HCT116 (cell line): ENCODE results near the gene THAP9.

Experiments
- CTCF ChIP-seq, 3 experiments: fragments of 200-600 bp in 1 of 3; sonication (generic) in 1 of 3; IDR thresholded peaks in 2 of 3; conservative IDR thresholded peaks in 1 of 3; 2 replicates each; pipeline ENCODE4 v1.5.1; 2012 to 2017; ENCODE audit warnings: low read depth in 2 of 3, low read length in 2 of 3, antibody characterized with exemption in 1 of 3, borderline replicate concordance in 1 of 3, control low read depth in 1 of 3, mild to moderate bottlenecking in 1 of 3, mixed read lengths in 1 of 3, mixed run types in 1 of 3, moderate library complexity in 1 of 3; ENCODE audit not compliant: insufficient read depth in 1 of 3
- EZH2 ChIP-seq: fragments of 200-600 bp; sonication (generic); IDR thresholded peaks from 2 replicates; pipeline ENCODE4 v1.6.1; 2017; ENCODE audit warnings: antibody characterized with exemption, mixed run types
- JUND ChIP-seq: IDR thresholded peaks from 2 replicates; pipeline ENCODE4 v1.6.1; 2012
- REST ChIP-seq: IDR thresholded peaks from 2 replicates; pipeline ENCODE4 v1.6.1; 2012; ENCODE audit warnings: low read depth
- SP1 ChIP-seq: IDR thresholded peaks from 2 replicates; pipeline ENCODE4 v1.6.1; 2012; ENCODE audit warnings: low read depth
- ZBTB33 ChIP-seq: IDR thresholded peaks from 2 replicates; pipeline ENCODE4 v1.6.1; 2011; ENCODE audit warnings: mild to moderate bottlenecking, low read length, moderate library complexity; ENCODE audit not compliant: insufficient replicate concordance; ENCODE audit errors: extremely low read depth
- ZFX ChIP-seq: fragments of 450-650 bp; IDR thresholded peaks from 2 replicates; pipeline ENCODE4 v1.6.1; 2017
- ZNF274 ChIP-seq: fragments of 200-500 bp; sonication (Bioruptor generic); IDR thresholded peaks from 2 replicates; pipeline ENCODE4 v1.6.1; 2014; ENCODE audit warnings: mild to moderate bottlenecking, low read depth, low read length, inconsistent platforms

GRCh38 chr4:82899374-82900065 is 1.0 kb upstream of the THAP9 start:
- no peak for TF ChIP-seq EZH2
- no peak for TF ChIP-seq CTCF (IDR thresholded peaks at IDR 0.05 in 2 of 3, conservative IDR thresholded peaks at IDR 0.05 in 1 of 3; ENCODE audit: borderline replicate concordance in 1 of 3, insufficient read depth in 1 of 3, low read depth in 2 of 3, low read length in 2 of 3)
- TF ChIP-seq JUND = no peak
- no peak for TF ChIP-seq ZNF274
- TF ChIP-seq ZBTB33 = no peak
- TF ChIP-seq REST = no peak
- TF ChIP-seq ZFX = no peak
- TF ChIP-seq SP1 = no peak
